ENCODE results near the gene USP25.

- TF ChIP-seq POLR2A (IDR thresholded peaks at IDR 0.05) (no peak), CTCF (IDR thresholded peaks at IDR 0.05 in 8 of 11, conservative IDR thresholded peaks at IDR 0.05 in 3 of 11) (no peak), POLR2AphosphoS5 (IDR thresholded peaks at IDR 0.05) (no peak)
These were observed 41.8 kb upstream of the USP25 start for GRCh38 chr21:15688016-15688415.
